Neural progenitor cell (in vitro differentiated cells): Measurements from ENCODE around the gene DYNLT4. TPM values are rescaled to one million over a fixed set of nuclear protein-coding genes. Genes with fewer than 3 reads are reported as not detected.
A peak's percentile ranks its signal among the peaks of the same experiment; 100 is the strongest.
"Not testable (repeated sequence)": the region's sequence is repeated elsewhere in the genome, so short reads cannot be mapped to it uniquely, and the experiment has no call there.

ENCODE experiments used
- DNase-seq: peaks from one replicate; pipeline ENCODE4 v3.0.0-alpha.2; 2016; ENCODE audit warnings: low spot score
- H2AFZ ChIP-seq: fragments of 200-600 bp; sonication (generic); replicated peaks from 2 replicates; pipeline ENCODE4 v1.6.1; 2016; ENCODE audit warnings: antibody characterized with exemption
- H3F3A ChIP-seq: fragments of 200-600 bp; sonication (generic); 2 replicates; pipeline ENCODE4 v1.6.1; 2016; ENCODE audit warnings: antibody characterized with exemption, low read depth
- H3K27ac ChIP-seq: fragments of 200-600 bp; sonication (generic); 2 replicates; pipeline ENCODE4 v1.5.1; 2016; ENCODE audit warnings: mild to moderate bottlenecking
- H3K27me3 ChIP-seq: fragments of 200-600 bp; sonication (generic); 2 replicates; pipeline ENCODE4 v1.6.1; 2016; ENCODE audit warnings: mild to moderate bottlenecking, moderate library complexity
- H3K36me3 ChIP-seq: fragments of 200-600 bp; sonication (generic); 2 replicates; pipeline ENCODE4 v1.5.1; 2016
- H3K4me1 ChIP-seq: fragments of 200-600 bp; sonication (generic); 2 replicates; pipeline ENCODE4 v1.6.1; 2016; ENCODE audit warnings: mixed run types
- H3K4me2 ChIP-seq: fragments of 200-600 bp; sonication (generic); 2 replicates; pipeline ENCODE4 v1.6.1; 2016
- H3K4me3 ChIP-seq: fragments of 200-600 bp; sonication (generic); 2 replicates; pipeline ENCODE4 v1.5.1; 2016
- H3K79me2 ChIP-seq: fragments of 200-600 bp; sonication (generic); 2 replicates; pipeline ENCODE4 v1.6.1; 2016; ENCODE audit warnings: low read depth
- H3K9ac ChIP-seq: fragments of 200-600 bp; sonication (generic); 2 replicates; pipeline ENCODE4 v1.6.1; 2016
- H3K9me3 ChIP-seq: fragments of 200-600 bp; sonication (generic); 2 replicates; pipeline ENCODE4 v1.5.1; 2016; ENCODE audit warnings: low read depth
- H4K20me1 ChIP-seq: fragments of 200-600 bp; sonication (generic); 2 replicates; pipeline ENCODE4 v1.6.1; 2016; ENCODE audit warnings: low read depth
- H3K27ac Mint-ChIP-seq: 3 replicates; pipeline ENCODE4 v1.8.0; 2021; ENCODE audit warnings: mixed read lengths
- H3K27me3 Mint-ChIP-seq: 2 replicates; pipeline ENCODE4 v1.8.0; 2022; ENCODE audit warnings: low read depth, mild to moderate bottlenecking, inconsistent platforms, moderate library complexity, mixed read lengths; ENCODE audit not compliant: insufficient read depth
- H3K36me3 Mint-ChIP-seq: 3 replicates; pipeline ENCODE4 v1.8.0; 2021; ENCODE audit warnings: mixed read lengths
- H3K4me1 Mint-ChIP-seq: 3 replicates; pipeline ENCODE4 v1.8.0; 2021; ENCODE audit warnings: mixed read lengths
- H3K4me3 Mint-ChIP-seq: 3 replicates; pipeline ENCODE4 v1.8.0; 2021; ENCODE audit warnings: mild to moderate bottlenecking, moderate library complexity, mixed read lengths
- H3K9me3 Mint-ChIP-seq: 3 replicates; pipeline ENCODE4 v1.8.0; 2020; ENCODE audit warnings: mixed read lengths
- EZH2 ChIP-seq: fragments of 200-600 bp; sonication (generic); IDR thresholded peaks from 2 replicates; pipeline ENCODE4 v1.6.1; 2017; ENCODE audit warnings: antibody characterized with exemption, mild to moderate bottlenecking, moderate library complexity
- EZH2phosphoT487 ChIP-seq: fragments of 200-600 bp; sonication (generic); IDR thresholded peaks from 2 replicates; pipeline ENCODE4 v1.6.1; 2017; ENCODE audit warnings: antibody characterized with exemption
- total RNA-seq: library from RNA; depleted of rRNA; stranded (reverse); fragments of >200 nt; gene quantifications from 2 replicates; pipeline ENCODE4 v1.2.3, GENCODE V29; 2015; ENCODE audit warnings: low replicate concordance
- TF ChIP-seq, protein P1 (sequence below): fragments of 200-600 bp; sonication (generic); IDR thresholded peaks from 2 replicates; pipeline ENCODE4 v1.5.1; 2017; ENCODE audit warnings: antibody characterized with exemption, mild to moderate bottlenecking

The DYNLT4 gene
- total RNA-seq, 1 donor from 2014 or later: not detected

DNA sequence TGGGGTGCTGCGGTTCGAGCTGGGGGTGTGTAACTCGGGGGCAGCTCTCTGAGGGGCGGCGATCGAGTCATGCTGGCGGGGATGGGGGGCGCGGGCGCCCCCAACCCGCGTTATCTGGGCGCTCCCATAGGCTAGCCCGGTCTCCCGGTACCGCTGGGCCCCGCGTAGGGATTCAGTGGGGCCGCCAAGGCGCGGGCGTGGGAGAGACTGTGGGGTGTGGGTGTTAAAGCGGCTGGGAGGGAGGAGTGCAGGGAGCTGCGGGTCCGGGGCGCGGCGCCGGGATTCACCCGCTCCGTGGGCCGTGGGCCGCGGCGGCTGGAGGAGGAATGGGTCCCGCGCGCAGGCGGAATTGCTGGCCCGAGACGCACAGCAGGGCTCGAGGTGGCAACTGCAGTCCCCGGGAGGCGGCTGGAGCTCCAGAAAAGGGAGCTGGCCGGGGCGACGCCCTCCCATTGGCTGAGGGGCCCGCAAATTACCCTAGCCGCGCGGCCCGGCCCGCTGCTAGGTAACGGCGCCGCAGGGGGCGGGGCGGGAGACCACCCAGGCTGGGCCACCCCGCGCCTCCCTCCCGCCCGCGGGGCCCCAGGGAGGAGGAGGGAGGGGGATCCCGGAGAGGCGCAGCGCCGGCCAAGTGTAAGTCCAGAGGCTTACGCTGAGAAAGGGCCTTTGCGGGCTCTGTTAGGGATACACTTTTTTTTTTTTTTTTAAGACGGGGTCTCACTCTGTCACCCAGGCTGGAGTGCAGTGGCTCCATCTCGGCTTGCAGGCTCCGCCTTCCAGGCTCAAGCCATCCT lies 35.9 kb upstream of the DYNLT4 start, which contains the start of gene PTCH2:
Gene PTCH2, minus strand, starts transcription at position 392 of the 794 bp plus-strand sequence. Its CDS starts 321 bp downstream, at position 71.
- peaks cover 12% of the 10 kb centered on the region for H3K4me1 Mint-ChIP-seq
- Histone ChIP-seq H3K36me3 (no peaks in the 10 kb centered on the region), H4K20me1 (no peaks in the 10 kb centered on the region), H3K79me2 (no peaks in the 10 kb centered on the region), H3K27ac (no peak within 1 kb of the TSS), H3F3A (peaks cover 17% of the 10 kb centered on the region), H3K9me3 (no peaks in the 10 kb centered on the region), H3K4me3 (peak within 1 kb of the TSS; percentile 60), H3K4me2 (peak within 1 kb of the TSS; percentile 87), H3K9ac (no peak within 1 kb of the TSS), H2AFZ (peak within 1 kb of the TSS; percentile 52), H3K4me1 (no peaks in the 10 kb centered on the region), H3K27me3 (peaks cover 23% of the 10 kb centered on the region)
- H3K9me3 Mint-ChIP-seq: no peaks in the 10 kb centered on the region
- peaks cover 2% of the 10 kb centered on the region for H3K36me3 Mint-ChIP-seq
- H3K4me3 Mint-ChIP-seq: peak within 1 kb of the TSS; percentile 84
- peak; percentile 94 for DNase-seq
- TF ChIP-seq EZH2phosphoT487: peak; percentile 26
- TF ChIP-seq, protein P1, sequence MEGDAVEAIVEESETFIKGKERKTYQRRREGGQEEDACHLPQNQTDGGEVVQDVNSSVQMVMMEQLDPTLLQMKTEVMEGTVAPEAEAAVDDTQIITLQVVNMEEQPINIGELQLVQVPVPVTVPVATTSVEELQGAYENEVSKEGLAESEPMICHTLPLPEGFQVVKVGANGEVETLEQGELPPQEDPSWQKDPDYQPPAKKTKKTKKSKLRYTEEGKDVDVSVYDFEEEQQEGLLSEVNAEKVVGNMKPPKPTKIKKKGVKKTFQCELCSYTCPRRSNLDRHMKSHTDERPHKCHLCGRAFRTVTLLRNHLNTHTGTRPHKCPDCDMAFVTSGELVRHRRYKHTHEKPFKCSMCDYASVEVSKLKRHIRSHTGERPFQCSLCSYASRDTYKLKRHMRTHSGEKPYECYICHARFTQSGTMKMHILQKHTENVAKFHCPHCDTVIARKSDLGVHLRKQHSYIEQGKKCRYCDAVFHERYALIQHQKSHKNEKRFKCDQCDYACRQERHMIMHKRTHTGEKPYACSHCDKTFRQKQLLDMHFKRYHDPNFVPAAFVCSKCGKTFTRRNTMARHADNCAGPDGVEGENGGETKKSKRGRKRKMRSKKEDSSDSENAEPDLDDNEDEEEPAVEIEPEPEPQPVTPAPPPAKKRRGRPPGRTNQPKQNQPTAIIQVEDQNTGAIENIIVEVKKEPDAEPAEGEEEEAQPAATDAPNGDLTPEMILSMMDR: no peak
- no peak within 1 kb of the TSS for H3K27ac Mint-ChIP-seq
- H3K27me3 Mint-ChIP-seq: peaks cover 18% of the 10 kb centered on the region

DNA sequence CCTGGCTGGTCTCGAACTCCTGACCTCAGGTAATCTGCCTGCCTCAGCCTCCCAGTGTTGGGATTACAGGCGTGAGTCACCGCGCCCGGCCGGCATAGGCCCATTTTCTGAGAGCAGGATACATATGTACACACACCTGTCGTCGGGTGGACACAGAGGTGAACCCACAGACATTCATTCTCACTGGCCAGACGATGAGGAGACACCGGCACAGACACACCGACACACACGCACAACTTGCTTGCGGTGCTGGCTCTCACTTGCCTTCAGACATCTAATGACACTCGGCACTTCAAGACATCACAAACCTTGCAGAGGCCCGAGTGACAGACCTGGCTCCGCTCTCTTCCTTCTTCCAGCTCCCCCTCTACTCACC lies 35.3 kb upstream of the DYNLT4 start:
- Histone ChIP-seq H3K4me3 (peak overlapping the region; percentile 60), H3F3A (peaks cover 17% of the 10 kb centered on the region), H2AFZ (peak overlapping the region; percentile 52), H3K79me2 (no peaks in the 10 kb centered on the region), H3K4me1 (no peaks in the 10 kb centered on the region), H3K36me3 (no peaks in the 10 kb centered on the region), H3K27me3 (peaks cover 23% of the 10 kb centered on the region), H4K20me1 (no peaks in the 10 kb centered on the region), H3K27ac (no peak overlapping the region), H3K9me3 (no peaks in the 10 kb centered on the region), H3K4me2 (peak overlapping the region; percentile 87), H3K9ac (no peak overlapping the region)
- no peaks in the 10 kb centered on the region for H3K9me3 Mint-ChIP-seq
- no peak overlapping the region for H3K27ac Mint-ChIP-seq
- TF ChIP-seq, protein P1: no peak
- TF ChIP-seq EZH2phosphoT487 (no peak), EZH2 (no peak)
- H3K4me3 Mint-ChIP-seq: peak overlapping the region; percentile 84
- peaks cover 2% of the 10 kb centered on the region for H3K36me3 Mint-ChIP-seq
- DNase-seq: peak; percentile 39
- H3K27me3 Mint-ChIP-seq: peaks cover 18% of the 10 kb centered on the region
- peaks cover 12% of the 10 kb centered on the region for H3K4me1 Mint-ChIP-seq

DNA sequence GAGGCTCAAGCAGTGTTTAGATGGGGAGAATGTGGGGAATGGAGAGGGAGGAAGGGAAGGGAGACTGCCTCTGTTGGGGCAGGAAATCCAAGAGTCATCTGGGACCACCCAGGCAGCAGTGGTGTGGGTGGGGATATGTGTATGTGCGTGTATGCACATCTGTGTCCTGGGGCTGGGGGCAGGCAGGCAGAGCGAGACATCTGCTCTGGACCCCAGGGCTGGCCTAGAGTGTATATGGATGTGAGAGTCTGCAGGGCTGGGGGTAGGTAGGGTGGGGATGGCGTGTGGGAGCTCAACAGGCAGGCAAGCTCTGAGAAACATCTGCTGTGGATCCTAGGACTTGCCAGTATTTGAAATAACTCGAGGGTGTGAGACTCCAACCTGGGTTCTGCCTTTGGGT lies 32.4 kb upstream of the DYNLT4 start:
- Histone ChIP-seq H3K4me3 (no peak overlapping the region), H3K4me1 (no peaks in the 10 kb centered on the region), H3K79me2 (no peaks in the 10 kb centered on the region), H3K27me3 (peaks cover 23% of the 10 kb centered on the region), H3F3A (peaks cover 18% of the 10 kb centered on the region), H3K9me3 (no peaks in the 10 kb centered on the region), H3K27ac (no peak overlapping the region), H3K9ac (no peak overlapping the region), H3K36me3 (no peaks in the 10 kb centered on the region), H3K4me2 (no peak overlapping the region), H2AFZ (no peak overlapping the region), H4K20me1 (no peaks in the 10 kb centered on the region)
- H3K27ac Mint-ChIP-seq: no peak overlapping the region
- peaks cover 2% of the 10 kb centered on the region for H3K36me3 Mint-ChIP-seq
- peak overlapping the region; percentile 21 for H3K4me3 Mint-ChIP-seq
- peaks cover 20% of the 10 kb centered on the region for H3K27me3 Mint-ChIP-seq
- no peaks in the 10 kb centered on the region for H3K9me3 Mint-ChIP-seq
- DNase-seq: no peak
- TF ChIP-seq, protein P1: no peak
- no peak for TF ChIP-seq EZH2phosphoT487
- TF ChIP-seq EZH2: no peak
- H3K4me1 Mint-ChIP-seq: peaks cover 18% of the 10 kb centered on the region

DNA sequence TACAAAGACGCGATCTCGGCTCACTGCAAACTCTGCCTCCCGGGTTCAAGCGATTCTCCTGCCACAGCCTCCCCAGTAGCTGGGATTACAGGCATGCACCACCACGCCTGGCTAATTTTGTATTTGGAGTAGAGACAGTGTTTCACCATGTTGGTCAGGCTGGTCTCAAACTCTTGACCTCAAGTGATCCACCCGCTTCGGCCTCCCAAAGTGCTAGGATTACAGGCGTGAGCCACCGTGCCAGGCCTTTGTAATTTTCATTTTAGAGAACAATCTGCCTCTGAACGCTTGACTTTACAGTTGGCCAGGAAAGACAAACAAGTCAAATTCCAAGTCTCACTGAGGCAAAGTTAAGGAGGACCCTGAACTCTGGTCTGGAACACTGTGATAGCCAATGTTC lies 31.1 kb upstream of the DYNLT4 start:
- H3K9me3 ChIP-seq, H3K27ac ChIP-seq, H3K9me3 Mint-ChIP-seq, H3K4me1 ChIP-seq, H3K4me3 ChIP-seq, H3K36me3 ChIP-seq, H3K4me3 Mint-ChIP-seq, H2AFZ ChIP-seq, DNase-seq, H3K9ac ChIP-seq, H3K4me2 ChIP-seq, H3K36me3 Mint-ChIP-seq, H3K27ac Mint-ChIP-seq, H4K20me1 ChIP-seq, H3K79me2 ChIP-seq: not testable (repeated sequence)
- H3K4me1 Mint-ChIP-seq: peaks cover 13% of the 10 kb centered on the region
- H3K27me3 Mint-ChIP-seq: peaks cover 15% of the 10 kb centered on the region
- peaks cover 12% of the 10 kb centered on the region for H3F3A ChIP-seq
- H3K27me3 ChIP-seq: peaks cover 20% of the 10 kb centered on the region
